VCaP (cell line): Measurements from ENCODE around the gene ARL8B.

ENCODE experiments used
- H3K27ac ChIP-seq: fragments of 450-650 bp; 2 replicates; pipeline ENCODE4 v1.5.1; 2017
- CTCF ChIP-seq: fragments of 450-650 bp; conservative IDR thresholded peaks from 2 replicates; pipeline ENCODE4 v1.5.1; 2017; ENCODE audit warnings: mild to moderate bottlenecking, moderate library complexity

Gene ARL8B

GRCh38 chr3:5133239-5134018 lies 11.3 kb downstream of the ARL8B start:
- no peak overlapping the region for H3K27ac ChIP-seq
- TF ChIP-seq CTCF, result no peak

- H3K27ac ChIP-seq, result no peak overlapping the region
- no peak for TF ChIP-seq CTCF
Observed at GRCh38 chr3:5134019-5134391, 11.9 kb downstream of the ARL8B start.

GRCh38 chr3:5134499-5134898 lies 12.4 kb downstream of the ARL8B start:
- H3K27ac ChIP-seq, result no peak overlapping the region
- TF ChIP-seq CTCF, result no peak

- H3K27ac ChIP-seq, result peak overlapping the region; percentile 41
Observed at GRCh38 chr3:5136211-5136918, 14.3 kb downstream of the ARL8B start.

GRCh38 chr3:5136919-5137429 lies 14.9 kb downstream of the ARL8B start:
- peak; percentile 44 for TF ChIP-seq CTCF
- peak overlapping the region; percentile 41 for H3K27ac ChIP-seq

More at GRCh38 chr3:5136211-5136918, 14.3 kb downstream of the ARL8B start:
- TF ChIP-seq CTCF, result peak; percentile 86

GRCh38 chr3:5138214-5138981 lies 16.3 kb downstream of the ARL8B start:
- TF ChIP-seq CTCF, result no peak
- H3K27ac ChIP-seq, result peak overlapping the region; percentile 41; the same call in 1 of the 2 replicates

GRCh38 chr3:5140230-5140621 lies 18.1 kb downstream of the ARL8B start:
- no peak for TF ChIP-seq CTCF
- no peak overlapping the region for H3K27ac ChIP-seq
